Mucosa of rectum (tissue), 2 donors: ENCODE data around the gene PNMA8A.

Experiments
- H3K27ac ChIP-seq, 2 donors: one replicate each; pipeline ENCODE4 v1.7.0; 2013; ENCODE audit warnings: inconsistent platforms in 2 of 2, low read depth in 2 of 2, low read length in 2 of 2
- H3K27me3 ChIP-seq, 2 donors: one replicate each; pipeline ENCODE4 v1.7.0; 2013; ENCODE audit warnings: low read length in 2 of 2; ENCODE audit not compliant: control insufficient read depth in 2 of 2, insufficient read depth in 2 of 2
- H3K36me3 ChIP-seq, 2 donors: one replicate each; pipeline ENCODE4 v1.7.0; 2013; ENCODE audit warnings: low read length in 2 of 2; ENCODE audit not compliant: control insufficient read depth in 2 of 2, insufficient read depth in 2 of 2
- H3K4me1 ChIP-seq, 2 donors: one replicate each; pipeline ENCODE4 v1.7.0; 2013; ENCODE audit warnings: low read length in 2 of 2, mild to moderate bottlenecking in 1 of 2; ENCODE audit not compliant: control insufficient read depth in 2 of 2, insufficient read depth in 2 of 2
- H3K4me3 ChIP-seq, 2 donors: one replicate each; pipeline ENCODE4 v1.7.0; 2013; ENCODE audit warnings: low read length in 2 of 2
- H3K9ac ChIP-seq, 2 donors: one replicate each; pipeline ENCODE4 v1.7.0; 2013; ENCODE audit warnings: low read length in 2 of 2, low read depth in 1 of 2, mild to moderate bottlenecking in 1 of 2
- H3K9me3 ChIP-seq, 2 donors: one replicate each; pipeline ENCODE4 v1.7.0; 2013; ENCODE audit warnings: low read length in 2 of 2; ENCODE audit not compliant: control insufficient read depth in 2 of 2
- donor health status: healthy.
- donor health status: Normal muscosa, but diverticular disease.

Gene PNMA8A

DNA sequence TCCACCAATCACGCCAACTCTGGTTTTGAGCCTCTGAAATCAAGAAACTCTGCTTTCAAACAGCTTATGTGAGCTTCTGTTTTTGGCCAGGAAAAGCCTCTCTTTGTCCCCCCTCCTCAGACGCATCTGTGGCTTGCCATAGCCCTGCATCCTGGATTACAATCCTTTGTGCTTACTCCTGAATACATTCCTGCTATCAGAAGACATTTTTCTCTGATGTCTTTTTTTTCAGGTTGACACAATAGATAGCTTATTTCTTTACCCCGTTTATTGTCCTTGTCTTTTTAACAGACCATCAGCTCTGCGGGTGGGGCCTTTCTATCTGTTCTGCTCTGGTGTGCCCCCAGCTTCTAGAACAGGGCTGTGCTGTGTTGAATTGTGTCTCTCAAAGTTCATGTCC is 13.3 kb upstream of the PNMA8A start:
- Histone ChIP-seq H3K27me3 (peaks cover 16 to 21% of the 10 kb centered on the region in 2 donors), H3K4me1 (peaks cover 4 to 5% of the 10 kb centered on the region in 2 donors), H3K9ac (no peak overlapping the region), H3K36me3 (no peaks in the 10 kb centered on the region), H3K27ac (no peak overlapping the region), H3K9me3 (no peaks in the 10 kb centered on the region), H3K4me3 (no peak overlapping the region)

DNA sequence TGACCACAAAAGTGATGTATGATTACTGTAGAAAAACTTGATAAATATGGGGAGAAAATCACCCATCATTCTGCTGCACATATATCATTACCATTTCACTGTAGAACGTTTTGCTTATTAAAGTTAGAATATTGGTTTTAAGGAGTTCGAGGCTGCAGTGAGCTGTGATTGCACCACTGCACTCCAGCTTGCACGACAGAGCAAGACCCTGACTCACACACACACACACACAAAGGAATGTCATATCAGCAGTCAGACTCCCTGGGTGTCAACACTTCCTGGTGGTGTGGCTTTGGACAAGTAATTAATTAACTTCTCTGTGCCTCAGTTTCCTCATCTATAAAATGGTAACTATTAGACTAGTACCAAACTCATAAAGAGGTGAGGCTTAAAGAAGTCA is 11.3 kb upstream of the PNMA8A start:
- Histone ChIP-seq H3K27ac (no peak overlapping the region), H3K9me3 (no peaks in the 10 kb centered on the region)

GRCh38 chr19:46481947-46482346 is 10.6 kb upstream of the PNMA8A start:
- Histone ChIP-seq H3K4me3 (no peak overlapping the region), H3K36me3 (no peaks in the 10 kb centered on the region), H3K9me3 (no peaks in the 10 kb centered on the region), H3K27ac (peak overlapping the region in 1 of 2 donors; percentile 69), H3K9ac (no peak overlapping the region), H3K4me1 (no peaks in the 10 kb centered on the region), H3K27me3 (no peaks in the 10 kb centered on the region)

More for the DNA sequence above, 11.3 kb upstream of the PNMA8A start:
- no peak overlapping the region for H3K9ac ChIP-seq
- peaks cover 0 to under 1% of the 10 kb centered on the region in 2 donors for H3K4me1 ChIP-seq
- peaks cover 5% of the 10 kb centered on the region in 2 donors for H3K27me3 ChIP-seq
- H3K4me3 ChIP-seq = no peak overlapping the region
- no peaks in the 10 kb centered on the region for H3K36me3 ChIP-seq

GRCh38 chr19:46481223-46481848 is 10.0 kb upstream of the PNMA8A start:
- Histone ChIP-seq H3K9me3 (no peaks in the 10 kb centered on the region), H3K27ac (peak overlapping the region in 1 of 2 donors; percentile 69), H3K4me3 (no peak overlapping the region), H3K36me3 (no peaks in the 10 kb centered on the region), H3K4me1 (no peaks in the 10 kb centered on the region), H3K9ac (no peak overlapping the region), H3K27me3 (no peaks in the 10 kb centered on the region)

DNA sequence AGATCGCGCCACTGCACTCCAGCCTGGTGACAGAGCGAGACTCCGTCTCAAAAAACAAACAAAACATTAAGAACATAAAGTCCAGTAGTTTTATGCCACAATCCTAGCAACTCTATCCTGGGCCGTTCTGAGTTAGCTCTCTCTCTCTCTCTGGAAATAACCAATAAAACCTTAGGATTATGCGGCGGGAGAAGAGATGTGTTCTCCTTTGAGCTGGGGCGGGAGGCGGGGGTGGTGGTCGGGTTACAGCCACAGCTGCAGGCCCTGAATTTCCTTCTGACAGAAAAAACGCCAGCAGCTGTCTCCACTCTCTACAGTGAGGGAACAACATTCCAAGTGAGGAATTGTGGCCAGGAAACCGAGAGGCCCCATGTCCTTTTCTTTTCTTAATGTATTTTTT is 9.1 kb upstream of the PNMA8A start:
- Histone ChIP-seq H3K27me3 (no peaks in the 10 kb centered on the region), H3K9me3 (no peaks in the 10 kb centered on the region), H3K9ac (no peak overlapping the region), H3K4me1 (no peaks in the 10 kb centered on the region), H3K4me3 (no peak overlapping the region), H3K36me3 (no peaks in the 10 kb centered on the region), H3K27ac (peak overlapping the region in 1 of 2 donors; percentile 69)

GRCh38 chr19:46478356-46478986 is 7.1 kb upstream of the PNMA8A start:
- no peak overlapping the region for H3K9ac ChIP-seq
- H3K27ac ChIP-seq = no peak overlapping the region
- H3K36me3 ChIP-seq = no peaks in the 10 kb centered on the region
- no peak overlapping the region for H3K4me3 ChIP-seq
- no peaks in the 10 kb centered on the region for H3K9me3 ChIP-seq
- no peaks in the 10 kb centered on the region for H3K4me1 ChIP-seq
- H3K27me3 ChIP-seq = peaks cover 0 to 2% of the 10 kb centered on the region in 2 donors

- H3K9ac ChIP-seq = no peak overlapping the region
- H3K27ac ChIP-seq = no peak overlapping the region
- peaks cover 6 to 11% of the 10 kb centered on the region in 2 donors for H3K27me3 ChIP-seq
- no peaks in the 10 kb centered on the region for H3K36me3 ChIP-seq
- H3K4me3 ChIP-seq = no peak overlapping the region
- peaks cover 0 to 5% of the 10 kb centered on the region in 2 donors for H3K4me1 ChIP-seq
- no peaks in the 10 kb centered on the region for H3K9me3 ChIP-seq
Measured at GRCh38 chr19:46475986-46476385, 4.6 kb upstream of the PNMA8A start.

DNA sequence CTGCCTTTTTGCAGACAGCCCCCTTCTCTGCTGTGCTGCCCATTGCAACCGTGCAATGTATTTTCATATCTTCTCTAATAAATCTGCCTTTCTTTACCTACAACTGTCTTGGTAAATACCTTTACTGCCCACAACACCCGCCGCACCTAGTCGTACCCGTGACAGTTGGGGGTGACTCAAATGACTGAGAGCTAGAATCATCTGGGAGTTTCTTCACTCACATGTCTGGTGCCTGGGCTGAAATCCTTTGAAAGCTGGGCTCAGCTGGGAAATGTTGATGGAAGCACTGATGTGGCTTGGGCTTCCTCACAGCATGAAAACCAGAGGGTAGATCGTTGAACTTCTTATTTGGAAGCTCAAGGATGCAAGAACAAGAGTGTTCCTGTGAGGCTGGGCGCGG is 2.8 kb upstream of the PNMA8A start:
- Histone ChIP-seq H3K9me3 (no peaks in the 10 kb centered on the region), H3K27me3 (peaks cover 7 to 15% of the 10 kb centered on the region in 2 donors), H3K27ac (no peak overlapping the region), H3K4me3 (no peak overlapping the region), H3K36me3 (no peaks in the 10 kb centered on the region), H3K9ac (no peak overlapping the region), H3K4me1 (peaks cover 0 to 5% of the 10 kb centered on the region in 2 donors)

DNA sequence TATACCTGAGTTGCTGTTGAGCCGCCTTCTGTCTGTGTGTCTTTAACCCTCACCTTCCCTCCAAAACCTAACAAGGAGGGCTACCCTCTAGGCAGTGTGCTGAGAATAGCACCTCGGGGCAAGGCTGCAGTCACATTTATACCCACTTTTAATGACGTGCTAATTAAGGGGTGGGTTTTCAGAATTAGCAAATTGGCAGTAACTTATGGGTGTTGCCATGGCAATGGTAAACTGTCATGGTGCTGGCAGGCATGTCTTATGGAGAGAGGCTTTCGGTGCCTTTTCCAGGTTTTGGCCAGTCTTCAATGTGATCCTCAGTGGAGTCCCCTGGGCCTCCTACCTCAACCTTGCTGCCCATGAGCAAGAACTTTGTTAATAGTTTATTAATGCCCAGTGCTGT is 1.2 kb upstream of the PNMA8A start:
- Histone ChIP-seq H3K27ac (no peak overlapping the region), H3K36me3 (no peaks in the 10 kb centered on the region), H3K4me3 (no peak overlapping the region), H3K4me1 (peaks cover 0 to 5% of the 10 kb centered on the region in 2 donors), H3K27me3 (peaks cover 7 to 15% of the 10 kb centered on the region in 2 donors), H3K9ac (no peak overlapping the region), H3K9me3 (no peaks in the 10 kb centered on the region)

DNA sequence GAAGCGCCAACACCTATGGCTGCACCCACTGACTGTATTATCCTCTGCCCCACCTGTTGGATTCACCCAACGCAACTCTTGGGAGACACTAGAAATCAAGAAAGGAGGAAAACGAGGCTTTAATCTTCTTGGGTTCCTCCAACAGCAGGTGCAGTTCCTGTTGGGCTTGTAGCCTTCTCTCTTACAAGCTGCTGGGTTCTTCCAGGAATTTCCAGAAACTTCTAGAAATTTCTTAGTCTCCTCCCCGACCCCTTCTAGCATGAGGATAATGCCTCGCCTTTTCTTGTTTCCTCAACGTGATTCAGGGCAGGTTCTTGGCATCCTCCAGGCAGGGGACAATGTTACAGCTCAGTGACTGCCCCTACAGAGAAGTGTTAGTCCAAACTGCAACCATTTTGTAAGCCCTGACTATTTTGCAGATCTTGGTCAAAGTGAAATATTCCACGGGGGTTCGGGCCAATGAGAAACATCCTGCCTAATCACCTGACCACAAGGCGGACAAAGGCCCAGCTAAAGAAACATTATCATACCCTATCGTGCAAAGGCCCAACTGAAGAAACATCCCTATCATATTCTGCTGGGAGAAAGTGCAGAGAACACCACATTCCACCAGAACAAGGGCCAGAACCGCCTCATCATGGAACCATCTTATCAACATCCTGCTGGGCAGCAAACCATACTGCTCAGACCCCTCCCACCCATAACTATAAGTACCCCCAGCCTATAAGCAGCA is 614 bp upstream of the PNMA8A start:
- H3K9me3 ChIP-seq = no peaks in the 10 kb centered on the region
- peak overlapping the region in 1 of 2 donors; percentile 50 for H3K4me3 ChIP-seq
- H3K4me1 ChIP-seq = peaks cover 0 to 5% of the 10 kb centered on the region in 2 donors
- H3K9ac ChIP-seq = no peak overlapping the region
- H3K27ac ChIP-seq = peak overlapping the region in 1 of 2 donors; percentile 23
- no peaks in the 10 kb centered on the region for H3K36me3 ChIP-seq
- peaks cover 7 to 15% of the 10 kb centered on the region in 2 donors for H3K27me3 ChIP-seq
